WTC11 (cell line): Measurements from ENCODE around the gene GLOD5. TPM values are rescaled to one million over a fixed set of nuclear protein-coding genes. Genes with fewer than 3 reads are reported as not detected.

ENCODE experiments used
- ATAC-seq: fragments of 200-7000 bp; cut with Tn5 transposase; 2 replicates; pipeline ENCODE4 v1.10.0; 2021; ENCODE audit warnings: mild to moderate bottlenecking, moderate library complexity
- CTCF ChIA-PET: fragments of 300-600 bp; sonication (Branson Sonifier 250); formaldehyde crosslinking; loops from one replicate; lab custom pipeline; 2021; ENCODE audit warnings: antibody characterized with exemption; lab: Charles Lee
- POLR2A ChIA-PET: fragments of 350-600 bp; sonication (Branson Sonifier 250); formaldehyde crosslinking; loops from one replicate; lab custom pipeline; 2021; ENCODE audit warnings: antibody characterized with exemption; lab: Charles Lee
- DNase-seq: peaks from one replicate; pipeline ENCODE4 v3.0.0; 2021; ENCODE audit warnings: low spot score
- H3K27ac Mint-ChIP-seq: 2 replicates; pipeline ENCODE4 v1.8.0; 2021; ENCODE audit warnings: mixed read lengths
- H3K27me3 Mint-ChIP-seq: 2 replicates; pipeline ENCODE4 v1.8.0; 2021; ENCODE audit warnings: low read depth, mild to moderate bottlenecking, moderate library complexity, mixed read lengths
- H3K36me3 Mint-ChIP-seq: 2 replicates; pipeline ENCODE4 v1.8.0; 2021; ENCODE audit warnings: mixed read lengths
- H3K4me1 Mint-ChIP-seq: 2 replicates; pipeline ENCODE4 v1.8.0; 2022; ENCODE audit warnings: mixed read lengths
- H3K4me3 Mint-ChIP-seq: 2 replicates; pipeline ENCODE4 v1.8.0; 2021; ENCODE audit warnings: mild to moderate bottlenecking, moderate library complexity, mixed read lengths
- H3K9me3 Mint-ChIP-seq: 2 replicates; pipeline ENCODE4 v1.8.0; 2021; ENCODE audit warnings: mixed read lengths
- CREM ChIP-seq: sonication (generic); formaldehyde crosslinking; IDR thresholded peaks from 2 replicates; pipeline ENCODE4 v1.8.1; 2022; ENCODE audit warnings: mild to moderate bottlenecking, missing genetic modification reagents, moderate library complexity
- MXD4 ChIP-seq: fragments of 250-450 bp; sonication (Bioruptor Pico); IDR thresholded peaks from 2 replicates; pipeline ENCODE4 v1.8.0; 2021; ENCODE audit warnings: mild to moderate bottlenecking, moderate library complexity, borderline replicate concordance
- NR2C2 ChIP-seq: sonication (generic); formaldehyde crosslinking; IDR thresholded peaks from 2 replicates; pipeline ENCODE4 v1.8.0; 2022; ENCODE audit warnings: mild to moderate bottlenecking, missing genetic modification reagents
- PRRX2 ChIP-seq: fragments of 250-450 bp; sonication (Bioruptor Pico); IDR thresholded peaks from 2 replicates; pipeline ENCODE4 v1.8.0; 2021; ENCODE audit warnings: mild to moderate bottlenecking
- ZNF121 ChIP-seq: sonication (generic); formaldehyde crosslinking; IDR thresholded peaks from 2 replicates; pipeline ENCODE4 v1.8.0; 2023; ENCODE audit warnings: missing genetic modification reagents
- total RNA-seq: library from RNA; stranded (reverse); gene quantifications from 3 replicates; pipeline ENCODE4 v1.2.3, GENCODE V29; 2021
- TF ChIP-seq, protein P1 (sequence below): fragments of 200-600 bp; IDR thresholded peaks from 2 replicates; pipeline ENCODE4 v1.8.0; 2022; ENCODE audit warnings: antibody characterized with exemption
- TF ChIP-seq, protein P2 (sequence below): sonication (generic); formaldehyde crosslinking; IDR thresholded peaks from 2 replicates; pipeline ENCODE4 v1.8.1; 2023; ENCODE audit warnings: mild to moderate bottlenecking, missing genetic modification reagents
- TF ChIP-seq, protein P3 (sequence below): sonication (generic); formaldehyde crosslinking; IDR thresholded peaks from 2 replicates; pipeline ENCODE4 v1.8.0; 2022; ENCODE audit warnings: mild to moderate bottlenecking, missing genetic modification reagents
- TF ChIP-seq, protein P4 (sequence below): sonication (generic); formaldehyde crosslinking; IDR thresholded peaks from 2 replicates; pipeline ENCODE4 v1.8.0; 2023; ENCODE audit warnings: mild to moderate bottlenecking, missing genetic modification reagents
- TF ChIP-seq, protein P5 (sequence below): fragments of 250-450 bp; sonication (Bioruptor Pico); IDR thresholded peaks from 2 replicates; pipeline ENCODE4 v1.9.0; 2021; ENCODE audit warnings: mild to moderate bottlenecking, borderline replicate concordance
- TF ChIP-seq, protein P6 (sequence below): sonication (generic); formaldehyde crosslinking; IDR thresholded peaks from 2 replicates; pipeline ENCODE4 v1.8.1; 2022; ENCODE audit warnings: low read depth, missing genetic modification reagents, borderline replicate concordance
- TF ChIP-seq, protein P7 (sequence below): sonication (generic); formaldehyde crosslinking; IDR thresholded peaks from 2 replicates; pipeline ENCODE4 v1.8.0; 2023; ENCODE audit warnings: missing genetic modification reagents, mild to moderate bottlenecking, borderline replicate concordance
- TF ChIP-seq, protein P8 (sequence below): sonication (generic); formaldehyde crosslinking; IDR thresholded peaks from 2 replicates; pipeline ENCODE4 v1.8.1; 2023; ENCODE audit warnings: mild to moderate bottlenecking, missing genetic modification reagents, moderate library complexity
- TF ChIP-seq, protein P9 (sequence below): sonication (generic); formaldehyde crosslinking; IDR thresholded peaks from 2 replicates; pipeline ENCODE4 v1.8.1; 2023; ENCODE audit warnings: mild to moderate bottlenecking, missing genetic modification reagents

GLOD5 gene
- total RNA-seq, 1 experiment from 2014 or later, result not detected

DNA sequence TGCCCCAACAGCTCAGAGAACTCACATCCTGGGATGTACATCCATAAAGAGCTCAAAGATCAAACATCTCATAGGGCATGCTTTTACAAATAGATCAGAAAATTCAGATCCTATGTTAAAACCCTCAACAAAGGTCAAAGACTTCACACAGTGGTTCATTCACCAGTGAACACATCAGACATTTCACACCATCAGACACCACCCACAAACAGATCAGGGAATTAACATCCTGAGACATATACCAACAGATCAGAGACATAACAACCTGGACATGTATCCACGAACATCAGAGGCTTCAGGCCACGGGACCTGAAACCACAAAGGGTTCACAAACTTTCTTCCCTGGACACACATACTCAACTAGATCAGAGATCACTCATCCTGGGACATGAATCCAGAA, 41.6 kb upstream of the GLOD5 start (continued):
- TF ChIP-seq, protein P1, sequence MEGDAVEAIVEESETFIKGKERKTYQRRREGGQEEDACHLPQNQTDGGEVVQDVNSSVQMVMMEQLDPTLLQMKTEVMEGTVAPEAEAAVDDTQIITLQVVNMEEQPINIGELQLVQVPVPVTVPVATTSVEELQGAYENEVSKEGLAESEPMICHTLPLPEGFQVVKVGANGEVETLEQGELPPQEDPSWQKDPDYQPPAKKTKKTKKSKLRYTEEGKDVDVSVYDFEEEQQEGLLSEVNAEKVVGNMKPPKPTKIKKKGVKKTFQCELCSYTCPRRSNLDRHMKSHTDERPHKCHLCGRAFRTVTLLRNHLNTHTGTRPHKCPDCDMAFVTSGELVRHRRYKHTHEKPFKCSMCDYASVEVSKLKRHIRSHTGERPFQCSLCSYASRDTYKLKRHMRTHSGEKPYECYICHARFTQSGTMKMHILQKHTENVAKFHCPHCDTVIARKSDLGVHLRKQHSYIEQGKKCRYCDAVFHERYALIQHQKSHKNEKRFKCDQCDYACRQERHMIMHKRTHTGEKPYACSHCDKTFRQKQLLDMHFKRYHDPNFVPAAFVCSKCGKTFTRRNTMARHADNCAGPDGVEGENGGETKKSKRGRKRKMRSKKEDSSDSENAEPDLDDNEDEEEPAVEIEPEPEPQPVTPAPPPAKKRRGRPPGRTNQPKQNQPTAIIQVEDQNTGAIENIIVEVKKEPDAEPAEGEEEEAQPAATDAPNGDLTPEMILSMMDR, result no peak
- no peak for TF ChIP-seq CREM (CRISPR knock-in tag)
- TF ChIP-seq, protein P2, sequence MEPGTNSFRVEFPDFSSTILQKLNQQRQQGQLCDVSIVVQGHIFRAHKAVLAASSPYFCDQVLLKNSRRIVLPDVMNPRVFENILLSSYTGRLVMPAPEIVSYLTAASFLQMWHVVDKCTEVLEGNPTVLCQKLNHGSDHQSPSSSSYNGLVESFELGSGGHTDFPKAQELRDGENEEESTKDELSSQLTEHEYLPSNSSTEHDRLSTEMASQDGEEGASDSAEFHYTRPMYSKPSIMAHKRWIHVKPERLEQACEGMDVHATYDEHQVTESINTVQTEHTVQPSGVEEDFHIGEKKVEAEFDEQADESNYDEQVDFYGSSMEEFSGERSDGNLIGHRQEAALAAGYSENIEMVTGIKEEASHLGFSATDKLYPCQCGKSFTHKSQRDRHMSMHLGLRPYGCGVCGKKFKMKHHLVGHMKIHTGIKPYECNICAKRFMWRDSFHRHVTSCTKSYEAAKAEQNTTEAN (CRISPR knock-in tag), result no peak
- TF ChIP-seq, protein P3, sequence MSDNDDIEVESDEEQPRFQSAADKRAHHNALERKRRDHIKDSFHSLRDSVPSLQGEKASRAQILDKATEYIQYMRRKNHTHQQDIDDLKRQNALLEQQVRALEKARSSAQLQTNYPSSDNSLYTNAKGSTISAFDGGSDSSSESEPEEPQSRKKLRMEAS, result no peak
- TF ChIP-seq PRRX2 (CRISPR knock-in tag), result no peak
- no peak for TF ChIP-seq NR2C2
- no peak for TF ChIP-seq ZNF121
- TF ChIP-seq, protein P4, sequence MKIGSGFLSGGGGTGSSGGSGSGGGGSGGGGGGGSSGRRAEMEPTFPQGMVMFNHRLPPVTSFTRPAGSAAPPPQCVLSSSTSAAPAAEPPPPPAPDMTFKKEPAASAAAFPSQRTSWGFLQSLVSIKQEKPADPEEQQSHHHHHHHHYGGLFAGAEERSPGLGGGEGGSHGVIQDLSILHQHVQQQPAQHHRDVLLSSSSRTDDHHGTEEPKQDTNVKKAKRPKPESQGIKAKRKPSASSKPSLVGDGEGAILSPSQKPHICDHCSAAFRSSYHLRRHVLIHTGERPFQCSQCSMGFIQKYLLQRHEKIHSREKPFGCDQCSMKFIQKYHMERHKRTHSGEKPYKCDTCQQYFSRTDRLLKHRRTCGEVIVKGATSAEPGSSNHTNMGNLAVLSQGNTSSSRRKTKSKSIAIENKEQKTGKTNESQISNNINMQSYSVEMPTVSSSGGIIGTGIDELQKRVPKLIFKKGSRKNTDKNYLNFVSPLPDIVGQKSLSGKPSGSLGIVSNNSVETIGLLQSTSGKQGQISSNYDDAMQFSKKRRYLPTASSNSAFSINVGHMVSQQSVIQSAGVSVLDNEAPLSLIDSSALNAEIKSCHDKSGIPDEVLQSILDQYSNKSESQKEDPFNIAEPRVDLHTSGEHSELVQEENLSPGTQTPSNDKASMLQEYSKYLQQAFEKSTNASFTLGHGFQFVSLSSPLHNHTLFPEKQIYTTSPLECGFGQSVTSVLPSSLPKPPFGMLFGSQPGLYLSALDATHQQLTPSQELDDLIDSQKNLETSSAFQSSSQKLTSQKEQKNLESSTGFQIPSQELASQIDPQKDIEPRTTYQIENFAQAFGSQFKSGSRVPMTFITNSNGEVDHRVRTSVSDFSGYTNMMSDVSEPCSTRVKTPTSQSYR (CRISPR knock-in tag), result no peak

DNA sequence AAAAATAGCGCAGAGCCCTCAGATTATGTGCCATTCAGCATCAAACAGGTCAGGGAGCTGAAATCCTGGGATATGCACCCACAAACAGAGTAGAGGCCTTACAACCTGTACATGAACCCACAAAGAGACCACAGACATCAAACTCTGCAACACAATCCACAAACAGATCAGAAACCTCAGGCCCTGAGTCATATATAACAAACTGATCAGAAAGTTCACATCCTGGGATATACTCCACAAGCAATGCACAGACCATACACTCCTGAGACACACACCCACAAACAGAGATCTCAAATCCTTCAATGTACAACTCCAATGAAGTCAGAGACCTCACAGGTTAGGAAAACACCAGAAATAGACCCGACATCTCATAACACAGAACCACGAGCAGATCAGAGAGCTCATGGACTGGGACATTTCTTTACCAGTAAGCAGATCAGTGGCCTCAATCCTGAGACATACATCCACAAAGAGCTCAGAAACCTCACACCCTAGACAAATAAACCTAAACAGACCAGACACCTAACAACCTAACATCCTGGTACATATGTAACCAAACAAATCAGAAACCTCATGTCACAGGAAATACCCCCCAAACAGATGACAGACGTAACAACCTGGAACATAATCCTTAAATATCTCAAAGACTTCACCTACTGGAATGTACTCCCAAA, 40.8 kb upstream of the GLOD5 start:
- ATAC-seq, result no peak
- H3K27ac Mint-ChIP-seq, result no peak overlapping the region
- DNase-seq, result no peak
- no peaks in the 10 kb centered on the region for H3K36me3 Mint-ChIP-seq
- H3K9me3 Mint-ChIP-seq, result no peaks in the 10 kb centered on the region
- H3K27me3 Mint-ChIP-seq, result peaks cover 16% of the 10 kb centered on the region
- H3K4me1 Mint-ChIP-seq, result no peaks in the 10 kb centered on the region
- ChIA-PET POLR2A (no interaction called here), CTCF (no interaction called here)
- H3K4me3 Mint-ChIP-seq, result no peak overlapping the region
- TF ChIP-seq, protein P5, sequence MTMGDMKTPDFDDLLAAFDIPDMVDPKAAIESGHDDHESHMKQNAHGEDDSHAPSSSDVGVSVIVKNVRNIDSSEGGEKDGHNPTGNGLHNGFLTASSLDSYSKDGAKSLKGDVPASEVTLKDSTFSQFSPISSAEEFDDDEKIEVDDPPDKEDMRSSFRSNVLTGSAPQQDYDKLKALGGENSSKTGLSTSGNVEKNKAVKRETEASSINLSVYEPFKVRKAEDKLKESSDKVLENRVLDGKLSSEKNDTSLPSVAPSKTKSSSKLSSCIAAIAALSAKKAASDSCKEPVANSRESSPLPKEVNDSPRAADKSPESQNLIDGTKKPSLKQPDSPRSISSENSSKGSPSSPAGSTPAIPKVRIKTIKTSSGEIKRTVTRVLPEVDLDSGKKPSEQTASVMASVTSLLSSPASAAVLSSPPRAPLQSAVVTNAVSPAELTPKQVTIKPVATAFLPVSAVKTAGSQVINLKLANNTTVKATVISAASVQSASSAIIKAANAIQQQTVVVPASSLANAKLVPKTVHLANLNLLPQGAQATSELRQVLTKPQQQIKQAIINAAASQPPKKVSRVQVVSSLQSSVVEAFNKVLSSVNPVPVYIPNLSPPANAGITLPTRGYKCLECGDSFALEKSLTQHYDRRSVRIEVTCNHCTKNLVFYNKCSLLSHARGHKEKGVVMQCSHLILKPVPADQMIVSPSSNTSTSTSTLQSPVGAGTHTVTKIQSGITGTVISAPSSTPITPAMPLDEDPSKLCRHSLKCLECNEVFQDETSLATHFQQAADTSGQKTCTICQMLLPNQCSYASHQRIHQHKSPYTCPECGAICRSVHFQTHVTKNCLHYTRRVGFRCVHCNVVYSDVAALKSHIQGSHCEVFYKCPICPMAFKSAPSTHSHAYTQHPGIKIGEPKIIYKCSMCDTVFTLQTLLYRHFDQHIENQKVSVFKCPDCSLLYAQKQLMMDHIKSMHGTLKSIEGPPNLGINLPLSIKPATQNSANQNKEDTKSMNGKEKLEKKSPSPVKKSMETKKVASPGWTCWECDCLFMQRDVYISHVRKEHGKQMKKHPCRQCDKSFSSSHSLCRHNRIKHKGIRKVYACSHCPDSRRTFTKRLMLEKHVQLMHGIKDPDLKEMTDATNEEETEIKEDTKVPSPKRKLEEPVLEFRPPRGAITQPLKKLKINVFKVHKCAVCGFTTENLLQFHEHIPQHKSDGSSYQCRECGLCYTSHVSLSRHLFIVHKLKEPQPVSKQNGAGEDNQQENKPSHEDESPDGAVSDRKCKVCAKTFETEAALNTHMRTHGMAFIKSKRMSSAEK (CRISPR knock-in tag), result no peak
- TF ChIP-seq, protein P6, sequence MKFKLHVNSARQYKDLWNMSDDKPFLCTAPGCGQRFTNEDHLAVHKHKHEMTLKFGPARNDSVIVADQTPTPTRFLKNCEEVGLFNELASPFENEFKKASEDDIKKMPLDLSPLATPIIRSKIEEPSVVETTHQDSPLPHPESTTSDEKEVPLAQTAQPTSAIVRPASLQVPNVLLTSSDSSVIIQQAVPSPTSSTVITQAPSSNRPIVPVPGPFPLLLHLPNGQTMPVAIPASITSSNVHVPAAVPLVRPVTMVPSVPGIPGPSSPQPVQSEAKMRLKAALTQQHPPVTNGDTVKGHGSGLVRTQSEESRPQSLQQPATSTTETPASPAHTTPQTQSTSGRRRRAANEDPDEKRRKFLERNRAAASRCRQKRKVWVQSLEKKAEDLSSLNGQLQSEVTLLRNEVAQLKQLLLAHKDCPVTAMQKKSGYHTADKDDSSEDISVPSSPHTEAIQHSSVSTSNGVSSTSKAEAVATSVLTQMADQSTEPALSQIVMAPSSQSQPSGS (CRISPR knock-in tag), result no peak
- TF ChIP-seq, protein P7, sequence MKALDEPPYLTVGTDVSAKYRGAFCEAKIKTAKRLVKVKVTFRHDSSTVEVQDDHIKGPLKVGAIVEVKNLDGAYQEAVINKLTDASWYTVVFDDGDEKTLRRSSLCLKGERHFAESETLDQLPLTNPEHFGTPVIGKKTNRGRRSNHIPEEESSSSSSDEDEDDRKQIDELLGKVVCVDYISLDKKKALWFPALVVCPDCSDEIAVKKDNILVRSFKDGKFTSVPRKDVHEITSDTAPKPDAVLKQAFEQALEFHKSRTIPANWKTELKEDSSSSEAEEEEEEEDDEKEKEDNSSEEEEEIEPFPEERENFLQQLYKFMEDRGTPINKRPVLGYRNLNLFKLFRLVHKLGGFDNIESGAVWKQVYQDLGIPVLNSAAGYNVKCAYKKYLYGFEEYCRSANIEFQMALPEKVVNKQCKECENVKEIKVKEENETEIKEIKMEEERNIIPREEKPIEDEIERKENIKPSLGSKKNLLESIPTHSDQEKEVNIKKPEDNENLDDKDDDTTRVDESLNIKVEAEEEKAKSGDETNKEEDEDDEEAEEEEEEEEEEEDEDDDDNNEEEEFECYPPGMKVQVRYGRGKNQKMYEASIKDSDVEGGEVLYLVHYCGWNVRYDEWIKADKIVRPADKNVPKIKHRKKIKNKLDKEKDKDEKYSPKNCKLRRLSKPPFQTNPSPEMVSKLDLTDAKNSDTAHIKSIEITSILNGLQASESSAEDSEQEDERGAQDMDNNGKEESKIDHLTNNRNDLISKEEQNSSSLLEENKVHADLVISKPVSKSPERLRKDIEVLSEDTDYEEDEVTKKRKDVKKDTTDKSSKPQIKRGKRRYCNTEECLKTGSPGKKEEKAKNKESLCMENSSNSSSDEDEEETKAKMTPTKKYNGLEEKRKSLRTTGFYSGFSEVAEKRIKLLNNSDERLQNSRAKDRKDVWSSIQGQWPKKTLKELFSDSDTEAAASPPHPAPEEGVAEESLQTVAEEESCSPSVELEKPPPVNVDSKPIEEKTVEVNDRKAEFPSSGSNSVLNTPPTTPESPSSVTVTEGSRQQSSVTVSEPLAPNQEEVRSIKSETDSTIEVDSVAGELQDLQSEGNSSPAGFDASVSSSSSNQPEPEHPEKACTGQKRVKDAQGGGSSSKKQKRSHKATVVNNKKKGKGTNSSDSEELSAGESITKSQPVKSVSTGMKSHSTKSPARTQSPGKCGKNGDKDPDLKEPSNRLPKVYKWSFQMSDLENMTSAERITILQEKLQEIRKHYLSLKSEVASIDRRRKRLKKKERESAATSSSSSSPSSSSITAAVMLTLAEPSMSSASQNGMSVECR (CRISPR knock-in tag), result no peak
- TF ChIP-seq, protein P8, sequence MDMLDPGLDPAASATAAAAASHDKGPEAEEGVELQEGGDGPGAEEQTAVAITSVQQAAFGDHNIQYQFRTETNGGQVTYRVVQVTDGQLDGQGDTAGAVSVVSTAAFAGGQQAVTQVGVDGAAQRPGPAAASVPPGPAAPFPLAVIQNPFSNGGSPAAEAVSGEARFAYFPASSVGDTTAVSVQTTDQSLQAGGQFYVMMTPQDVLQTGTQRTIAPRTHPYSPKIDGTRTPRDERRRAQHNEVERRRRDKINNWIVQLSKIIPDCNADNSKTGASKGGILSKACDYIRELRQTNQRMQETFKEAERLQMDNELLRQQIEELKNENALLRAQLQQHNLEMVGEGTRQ, result no peak
- no peak for TF ChIP-seq MXD4
- TF ChIP-seq, protein P9, sequence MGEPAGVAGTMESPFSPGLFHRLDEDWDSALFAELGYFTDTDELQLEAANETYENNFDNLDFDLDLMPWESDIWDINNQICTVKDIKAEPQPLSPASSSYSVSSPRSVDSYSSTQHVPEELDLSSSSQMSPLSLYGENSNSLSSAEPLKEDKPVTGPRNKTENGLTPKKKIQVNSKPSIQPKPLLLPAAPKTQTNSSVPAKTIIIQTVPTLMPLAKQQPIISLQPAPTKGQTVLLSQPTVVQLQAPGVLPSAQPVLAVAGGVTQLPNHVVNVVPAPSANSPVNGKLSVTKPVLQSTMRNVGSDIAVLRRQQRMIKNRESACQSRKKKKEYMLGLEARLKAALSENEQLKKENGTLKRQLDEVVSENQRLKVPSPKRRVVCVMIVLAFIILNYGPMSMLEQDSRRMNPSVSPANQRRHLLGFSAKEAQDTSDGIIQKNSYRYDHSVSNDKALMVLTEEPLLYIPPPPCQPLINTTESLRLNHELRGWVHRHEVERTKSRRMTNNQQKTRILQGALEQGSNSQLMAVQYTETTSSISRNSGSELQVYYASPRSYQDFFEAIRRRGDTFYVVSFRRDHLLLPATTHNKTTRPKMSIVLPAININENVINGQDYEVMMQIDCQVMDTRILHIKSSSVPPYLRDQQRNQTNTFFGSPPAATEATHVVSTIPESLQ (CRISPR knock-in tag), result no peak
